Glomerular visceral epithelial cell (primary cell): Measurements from ENCODE around the gene KLHL7.
"Not testable (repeated sequence)": the region's sequence is repeated elsewhere in the genome, so short reads cannot be mapped to it uniquely, and the experiment has no call there.

Source experiments
- DNase-seq: peaks from one replicate; pipeline ENCODE4 v3.0.0-alpha.2; 2016; ENCODE audit errors: extremely low spot score

The KLHL7 gene

GRCh38 chr7:23213755-23214154 is 108.2 kb downstream of the KLHL7 start:
- DNase-seq: no peak

- no peak for DNase-seq
These were observed 108.8 kb downstream of the KLHL7 start for GRCh38 chr7:23214423-23214822.

- DNase-seq: no peak
These were observed 109.4 kb downstream of the KLHL7 start for GRCh38 chr7:23214938-23215337.

GRCh38 chr7:23216021-23216420 is 110.4 kb downstream of the KLHL7 start:
- no peak for DNase-seq

- no peak for DNase-seq
These were observed 112.6 kb downstream of the KLHL7 start for GRCh38 chr7:23218196-23218595.

GRCh38 chr7:23220690-23221305 is 115.2 kb downstream of the KLHL7 start:
- no peak for DNase-seq

- no peak for DNase-seq
These were observed 117.0 kb downstream of the KLHL7 start for GRCh38 chr7:23222439-23223030.

GRCh38 chr7:23224364-23224763 is 118.8 kb downstream of the KLHL7 start:
- DNase-seq: not testable (repeated sequence)

GRCh38 chr7:23226844-23227450 is 121.4 kb downstream of the KLHL7 start:
- DNase-seq: no peak
